ENCODE measurements around the gene WDR5.
"Not testable (repeated sequence)": the region's sequence is repeated elsewhere in the genome, so short reads cannot be mapped to it uniquely, and the experiment has no call there.

WDR5 gene

DNA sequence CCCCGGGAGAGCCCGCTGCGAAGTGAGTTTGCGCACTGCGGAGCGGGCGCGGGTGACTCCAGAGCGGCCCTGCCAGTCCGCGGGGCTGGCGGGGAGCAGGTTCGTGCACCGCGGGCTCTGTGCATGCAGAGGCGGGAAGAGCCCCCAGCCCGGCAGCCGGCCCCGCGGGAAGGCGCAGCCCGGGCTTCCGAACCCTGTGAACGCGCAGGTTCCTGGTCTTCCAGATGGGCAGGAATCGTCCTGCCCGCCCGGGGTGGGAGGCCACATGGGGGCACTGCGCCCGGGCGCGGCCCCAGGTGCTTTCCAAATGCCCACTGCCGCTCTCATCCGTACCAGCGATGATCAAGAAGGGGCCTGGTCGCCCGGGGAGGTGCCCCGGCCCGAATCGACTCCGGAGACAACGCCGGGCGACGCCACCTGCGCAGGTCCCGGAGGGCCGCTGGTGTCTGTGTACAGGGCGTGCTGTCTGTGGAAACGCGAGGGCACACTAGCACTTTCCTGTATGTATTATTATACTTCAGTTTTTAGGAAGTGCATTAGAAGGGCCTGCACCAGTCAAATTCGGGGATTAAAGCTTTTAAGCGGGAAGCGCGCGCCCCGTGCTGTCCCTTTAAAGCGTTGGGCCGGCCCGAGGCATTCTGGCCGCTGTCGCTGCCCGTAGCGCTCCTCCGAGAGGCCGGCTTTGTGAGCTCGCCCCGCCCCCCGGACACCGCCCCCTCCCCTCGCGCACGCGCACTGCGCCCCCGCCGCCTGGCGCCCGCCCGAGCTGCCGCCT, at the start of gene WDR5:
Gene WDR5, plus strand, starts transcription at position 740 of the 775 bp plus-strand sequence. CDS start 3,796 bp downstream, outside the sequence.
- DNase-seq: peak; percentile 86

- no peak for DNase-seq
Observed at GRCh38 chr9:134088063-134088725, 47.7 kb upstream of the WDR5 start.

- no peak for DNase-seq
Observed at GRCh38 chr9:134089972-134090371, 45.9 kb upstream of the WDR5 start.

- DNase-seq: peak; percentile 10
Observed at GRCh38 chr9:134099123-134099761, 36.6 kb upstream of the WDR5 start.

GRCh38 chr9:134100040-134100439, 35.8 kb upstream of the WDR5 start:
- no peak for DNase-seq

GRCh38 chr9:134101133-134101532, 34.7 kb upstream of the WDR5 start:
- not testable (repeated sequence) for DNase-seq

- DNase-seq: no peak
Observed at GRCh38 chr9:134101623-134102149, 34.2 kb upstream of the WDR5 start.

GRCh38 chr9:134103391-134103998, 32.4 kb upstream of the WDR5 start:
- no peak for DNase-seq

DNA sequence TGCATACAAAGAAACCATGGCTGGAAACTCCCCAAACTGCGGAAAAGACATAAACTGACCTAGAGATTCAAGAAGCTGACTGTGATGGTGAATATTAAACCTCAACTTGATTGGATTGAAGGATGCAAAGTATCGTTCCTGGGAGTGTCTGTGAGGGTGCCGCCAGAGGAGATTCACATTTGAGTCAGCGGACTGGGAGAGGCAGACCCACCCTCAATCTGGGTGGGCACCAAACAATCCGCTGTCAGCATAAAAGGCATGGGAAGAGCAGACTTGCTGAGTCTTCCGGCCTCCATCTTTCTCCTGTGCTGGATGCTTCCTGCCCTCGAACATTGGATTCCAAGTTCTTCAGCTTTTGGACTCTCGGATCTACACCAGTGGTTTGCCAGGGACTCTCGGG, 24.8 kb upstream of the WDR5 start:
- DNase-seq: no peak

DNA sequence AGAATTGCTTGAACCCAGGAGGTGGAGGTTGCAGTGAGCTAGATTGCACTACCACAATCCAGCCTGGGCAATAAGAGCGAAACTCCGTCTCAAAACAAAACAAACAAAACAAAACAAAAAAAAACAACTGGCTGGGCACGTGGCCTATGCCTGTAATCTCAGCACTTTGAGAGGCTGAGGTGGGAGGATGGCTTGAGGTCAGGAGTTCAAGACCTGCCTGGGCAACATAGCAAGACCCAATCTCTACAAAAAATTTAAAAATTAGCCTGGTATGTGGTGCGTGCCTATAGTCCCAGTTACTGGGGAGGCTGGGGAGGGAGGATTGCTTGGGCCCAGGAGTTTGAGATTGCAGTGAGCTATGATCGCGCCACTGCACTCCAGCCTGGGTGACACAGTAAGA, 23.3 kb upstream of the WDR5 start:
- DNase-seq: no peak

DNA sequence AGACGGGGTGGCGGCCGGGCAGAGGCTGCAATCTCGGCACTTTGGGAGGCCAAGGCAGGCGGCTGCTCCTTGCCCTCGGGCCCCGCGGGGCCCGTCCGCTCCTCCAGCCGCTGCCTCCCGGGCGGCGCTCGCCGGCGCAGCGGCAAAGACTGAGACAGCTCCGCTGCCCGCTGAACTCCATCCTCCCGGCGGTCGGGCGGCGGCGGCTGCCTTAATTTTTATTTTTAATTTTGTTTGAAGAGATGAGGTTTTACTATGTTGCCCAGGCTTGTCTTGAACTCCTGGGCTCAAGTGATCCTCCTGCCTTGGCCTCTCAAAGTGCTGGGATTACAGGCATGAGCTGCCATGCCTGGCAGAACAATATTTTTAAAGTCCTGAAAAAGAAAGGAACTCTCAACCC, 16.9 kb upstream of the WDR5 start:
- not testable (repeated sequence) for DNase-seq

DNA sequence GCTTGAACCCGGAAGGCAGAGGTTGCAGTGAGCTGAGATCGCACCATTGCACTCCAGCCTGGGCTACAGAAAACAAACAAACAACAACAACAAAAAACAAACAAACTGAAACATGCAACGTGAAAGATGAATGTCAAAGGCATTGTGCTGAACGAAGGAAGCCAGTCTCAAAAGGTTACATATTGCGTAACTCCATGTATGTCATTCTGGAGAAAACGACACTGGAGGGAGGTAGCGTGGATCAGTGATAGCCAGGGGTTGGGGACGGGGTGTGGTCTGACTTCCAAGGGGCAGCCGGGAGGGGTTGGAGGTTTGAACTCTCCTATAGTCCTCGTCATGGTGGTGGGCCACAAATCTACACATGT, 12.1 kb upstream of the WDR5 start:
- no peak for DNase-seq

DNA sequence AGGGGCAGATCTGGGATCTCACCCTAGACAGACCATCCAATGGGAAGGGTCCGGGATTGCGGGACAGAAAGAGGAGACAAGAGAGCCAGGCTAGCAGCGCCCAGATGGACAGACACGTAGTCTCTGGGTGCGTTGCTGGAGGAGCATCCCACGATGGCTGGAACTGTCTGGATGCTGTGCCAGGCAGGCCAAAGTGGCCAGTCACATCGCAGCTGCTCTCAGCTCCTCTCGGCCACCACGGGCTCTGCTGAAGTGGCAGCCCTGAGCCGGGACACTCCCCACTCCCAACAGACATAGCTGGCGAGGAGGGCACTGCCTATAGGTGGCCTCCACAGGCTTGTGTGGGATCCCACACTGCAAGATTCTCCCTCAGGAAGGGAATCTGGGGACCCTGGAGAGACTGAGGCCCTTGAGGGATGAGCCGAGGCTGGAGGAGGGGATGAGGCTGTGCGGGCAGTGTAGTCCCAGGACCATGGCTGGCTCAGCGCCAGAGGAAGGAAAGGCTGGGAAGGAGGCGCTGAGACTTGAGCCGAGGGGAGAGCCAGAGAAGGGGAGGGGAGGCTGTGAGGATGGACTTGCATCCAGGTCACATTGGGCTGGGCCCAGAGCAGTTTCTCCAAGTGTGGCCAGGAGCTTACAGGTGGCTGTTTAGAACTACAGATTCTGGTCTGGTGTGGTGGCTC, 10.3 kb upstream of the WDR5 start:
- DNase-seq: no peak

DNA sequence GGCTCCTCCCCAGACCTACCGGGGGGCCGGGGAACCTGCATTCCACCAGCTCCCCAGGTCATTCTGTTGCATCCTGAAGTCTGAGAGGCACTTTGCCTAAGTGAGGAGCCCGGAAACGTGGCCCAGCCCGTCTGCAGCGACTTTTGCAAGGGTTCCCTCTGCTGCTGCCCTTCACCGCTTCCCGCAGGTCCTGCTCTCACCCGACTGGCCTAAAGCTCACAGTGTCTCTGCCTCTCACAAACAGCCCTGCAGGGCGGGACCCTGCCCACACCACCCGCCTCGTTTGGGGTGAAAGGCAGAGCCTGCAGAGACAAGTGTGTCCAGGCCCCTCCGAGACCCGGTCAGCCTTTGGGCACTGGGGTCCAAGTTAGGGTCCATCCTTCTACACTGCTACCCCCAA, 9.5 kb upstream of the WDR5 start:
- no peak for DNase-seq

DNA sequence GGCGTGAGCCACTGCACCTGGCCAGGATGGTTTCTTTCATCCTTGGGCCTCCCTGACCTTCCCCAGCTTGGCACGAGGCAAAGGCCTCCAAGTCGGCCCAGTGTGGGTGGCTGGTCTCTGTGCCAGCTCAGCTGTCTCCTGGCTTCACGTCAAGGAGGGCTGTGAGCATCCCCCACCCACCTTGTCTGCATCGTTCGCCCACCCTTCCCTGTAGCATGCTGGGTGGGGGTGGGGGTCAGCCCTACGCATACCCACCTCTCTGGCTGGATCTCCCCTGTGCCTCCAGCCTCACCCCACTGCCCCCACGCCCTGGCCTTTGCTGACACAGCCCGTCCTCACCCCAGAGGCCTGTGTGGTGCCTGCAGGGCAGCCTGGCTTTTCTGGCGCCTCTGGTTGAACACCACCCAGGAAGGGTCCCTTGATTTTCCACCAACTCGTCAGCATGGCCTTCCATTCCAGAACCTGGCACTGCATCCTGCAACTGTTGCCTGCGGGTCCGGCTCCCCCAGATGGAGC, 8.8 kb upstream of the WDR5 start:
- DNase-seq: no peak

- DNase-seq: no peak
Observed at GRCh38 chr9:134127616-134128015, 8.3 kb upstream of the WDR5 start.

DNA sequence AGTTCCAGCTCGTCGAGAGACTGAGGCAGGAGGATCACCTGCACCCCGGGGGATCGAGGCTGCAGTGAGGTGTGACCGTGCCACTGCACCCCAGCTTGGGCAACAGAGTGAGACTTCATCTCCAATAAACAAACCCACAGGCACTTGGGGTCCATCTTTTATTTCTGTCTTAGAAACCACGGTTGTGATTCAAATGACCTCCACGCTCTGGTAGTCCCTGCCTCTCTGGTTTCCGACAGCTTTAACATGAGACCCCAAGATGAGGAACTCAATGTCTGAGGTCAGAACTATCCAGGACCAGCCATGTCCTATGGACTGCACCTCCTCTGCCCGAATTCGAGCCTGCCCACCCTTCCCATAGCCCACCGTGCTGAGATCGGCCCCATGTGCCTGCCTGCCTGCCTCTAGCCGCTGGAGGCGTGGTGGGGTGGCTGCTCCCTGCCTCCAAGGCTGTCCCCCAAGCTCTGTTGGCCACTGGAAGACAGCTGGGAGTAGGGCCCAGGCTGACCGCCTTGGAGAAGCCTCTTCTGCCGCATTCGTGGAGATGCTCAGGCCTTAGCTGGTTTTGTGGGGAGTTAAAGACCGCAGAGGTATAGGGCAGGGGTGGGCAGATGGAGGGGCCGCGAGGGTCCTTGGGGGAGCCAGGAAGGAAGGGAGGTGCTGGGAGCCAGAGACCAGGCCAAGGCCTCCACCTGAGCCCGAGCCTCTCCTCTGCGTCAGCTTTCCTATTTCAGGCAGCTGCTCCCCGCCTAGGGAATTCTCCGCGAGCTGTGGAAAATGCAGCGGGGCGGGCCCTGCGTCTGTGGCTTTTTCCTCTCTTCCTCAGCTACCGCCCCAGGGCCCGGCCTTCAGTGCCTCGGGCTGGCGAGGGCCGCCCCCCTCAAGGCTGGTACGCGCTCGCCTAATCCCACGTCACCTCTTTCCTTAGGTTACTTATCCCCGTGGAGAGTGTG, 6.9 kb upstream of the WDR5 start:
- DNase-seq: no peak

DNA sequence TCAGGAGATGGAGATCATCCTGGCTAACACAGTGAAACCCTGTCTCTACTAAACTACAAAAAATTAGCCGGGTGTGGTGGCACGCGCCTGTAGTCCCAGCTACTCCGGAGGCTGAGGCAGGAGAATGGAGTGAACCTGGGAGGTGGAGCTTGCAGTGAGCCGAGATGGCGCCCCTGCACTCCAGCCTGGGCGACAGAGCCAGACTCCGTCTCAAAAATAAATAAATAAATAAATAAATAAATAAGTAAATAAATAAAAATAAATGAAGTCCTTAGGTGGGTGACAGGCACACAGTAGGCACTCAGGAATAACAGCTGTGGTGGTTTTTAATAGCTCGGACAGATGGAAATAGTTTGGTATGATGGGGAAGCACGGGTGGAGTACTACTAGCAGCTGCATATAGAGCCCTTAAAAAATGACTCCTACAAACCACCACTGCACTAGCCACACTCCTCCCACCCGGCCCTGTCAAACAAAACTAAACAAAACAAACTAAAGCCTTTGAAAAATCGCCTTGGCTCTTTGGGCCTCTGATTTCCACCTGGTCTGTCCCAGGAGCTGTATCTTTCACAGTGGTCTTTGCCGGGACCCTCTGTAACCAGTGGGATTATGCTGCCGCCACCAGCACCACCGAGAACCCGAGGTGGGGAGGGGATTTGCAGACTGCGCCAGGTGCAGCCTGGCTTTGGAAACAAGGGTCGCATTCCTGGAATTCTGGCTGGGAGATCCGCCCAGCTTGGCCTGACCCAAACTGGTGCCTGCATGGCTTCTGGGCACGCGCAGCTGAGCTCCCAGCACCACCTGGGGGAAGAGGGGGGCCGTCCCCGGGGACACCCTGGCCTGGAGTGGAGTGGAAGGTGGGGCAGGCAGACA, 5.1 kb upstream of the WDR5 start:
- no peak for DNase-seq

GRCh38 chr9:134131471-134132207, 4.2 kb upstream of the WDR5 start:
- DNase-seq: no peak
